Melanocyte of skin (primary cell): ENCODE measurements around the gene OR5AN1. TPM values are rescaled to one million over a fixed set of nuclear protein-coding genes. Genes with fewer than 3 reads are reported as not detected.

Experiments
- total RNA-seq, 2 donors: library from RNA; depleted of rRNA; stranded (reverse); fragments of >200 nt; gene quantifications; 2 replicates each; pipeline ENCODE4 v1.2.3, GENCODE V29; 2012

OR5AN1 gene
- total RNA-seq, result not detected

GRCh38 chr11:59358595-59358994 is at the start of gene OR5AN1:
Gene OR5AN1, plus strand, starts transcription at chr11:59358895. Its CDS starts 5,564 bp downstream, at chr11:59364459.

Other genes starting within 250 kb of the OR5AN1 start
- gene FAM111A, start 216.0 kb upstream of the OR5AN1 start, total RNA-seq, result 100 to 1,000 TPM in 1 of 2 donors, 10 to 100 TPM in 1; 83.9 to 104 TPM
- 10 to 100 TPM in 1 of 2 donors, 1 to 10 TPM in 1; 4.0 to 26.2 TPM for gene DTX4, start 186.8 kb upstream of the OR5AN1 start, total RNA-seq
- not detected for gene MPEG1, start 146.0 kb upstream of the OR5AN1 start, total RNA-seq
- gene OR5A2, start 67.5 kb downstream of the OR5AN1 start, total RNA-seq, result not detected
- not detected for gene OR5A1, start 77.6 kb downstream of the OR5AN1 start, total RNA-seq
- gene OR4D6, start 98.1 kb downstream of the OR5AN1 start, total RNA-seq, result not detected
- gene OR4D10, start 114.4 kb downstream of the OR5AN1 start, total RNA-seq, result not detected
- gene OR4D11, start 144.7 kb downstream of the OR5AN1 start, total RNA-seq, result not detected
- gene OR4D9, start 152.6 kb downstream of the OR5AN1 start, total RNA-seq, result not detected